HCEC 1CT (cell line): ENCODE results near the gene PLA2G1B.
"Not testable (repeated sequence)": the region's sequence is repeated elsewhere in the genome, so short reads cannot be mapped to it uniquely, and the experiment has no call there.

Source experiments
- DNase-seq: peaks from one replicate; pipeline ENCODE4 v3.0.0-alpha.2; 2017

Gene PLA2G1B

DNA sequence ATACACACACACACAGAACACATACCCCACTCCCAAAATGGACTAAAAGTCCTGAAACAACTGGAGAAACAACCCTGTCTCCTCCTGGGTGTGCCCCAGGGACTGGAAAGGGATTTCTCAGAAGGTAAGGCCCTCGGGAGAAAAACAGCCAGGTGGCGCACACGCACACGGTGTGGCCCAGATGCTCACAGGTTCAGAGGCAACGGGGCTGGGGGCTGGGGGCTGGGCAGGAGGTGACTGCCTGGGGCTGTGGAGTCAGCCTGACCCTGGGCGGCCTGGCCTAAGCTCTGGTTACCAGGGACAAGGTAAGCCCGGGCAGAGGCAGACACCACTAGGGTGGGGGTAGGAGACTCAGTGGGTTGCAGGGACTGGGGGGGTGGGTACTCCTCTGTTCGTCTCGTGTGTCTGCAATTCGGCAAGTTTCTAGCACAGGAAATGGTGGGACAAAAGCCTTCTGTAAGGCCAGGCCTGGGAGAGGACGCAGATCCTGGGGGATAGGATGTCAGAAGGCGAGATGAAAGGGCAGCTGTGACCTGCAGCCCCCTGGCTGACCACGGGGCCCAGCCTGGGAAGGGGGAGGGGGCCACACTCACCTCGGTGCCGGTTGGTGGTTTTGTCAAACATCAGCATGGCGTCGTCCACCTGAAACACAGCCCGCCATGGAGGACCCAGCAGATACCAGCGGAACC is 31.0 kb upstream of the PLA2G1B start:
- DNase-seq = no peak

DNA sequence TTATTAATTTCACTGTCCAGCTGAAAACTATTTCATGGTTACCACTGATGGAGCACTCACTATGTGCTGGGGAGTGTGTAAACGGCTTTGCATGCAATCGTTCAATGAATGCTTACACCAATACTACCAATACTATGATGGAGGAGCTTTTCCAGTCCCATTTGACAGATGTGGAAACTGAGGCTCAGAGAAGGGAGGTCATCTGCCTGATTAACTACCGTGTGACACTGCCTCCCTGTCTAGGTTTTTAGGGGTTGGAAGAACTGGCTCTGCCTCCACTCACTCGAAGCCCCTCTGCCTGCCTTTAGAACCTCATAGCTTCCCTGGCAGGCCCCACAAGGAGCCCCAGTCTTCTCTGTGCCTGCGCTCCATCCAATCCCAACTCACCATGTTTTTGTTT is 29.5 kb upstream of the PLA2G1B start:
- no peak for DNase-seq

DNA sequence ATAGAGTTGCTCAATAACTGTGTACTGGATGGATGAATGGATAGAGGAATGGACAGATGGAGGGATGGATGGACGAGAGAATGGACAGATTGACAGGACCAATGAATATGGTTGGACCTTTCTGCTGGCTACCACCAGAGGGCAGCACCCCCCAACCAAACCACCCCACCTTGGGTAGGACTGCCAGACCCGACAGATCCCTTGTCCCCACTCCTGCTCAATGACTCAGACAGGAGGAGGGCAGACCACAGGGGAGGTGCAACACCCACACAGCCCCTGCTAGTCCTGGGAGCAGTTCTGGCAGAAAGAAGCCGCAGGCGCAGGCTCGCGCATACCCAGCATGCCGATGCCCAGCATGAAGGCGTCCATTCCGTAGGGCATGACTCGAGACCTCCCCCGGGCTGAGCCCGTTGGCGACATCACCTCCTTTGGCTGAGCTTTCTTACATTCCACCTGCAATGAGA is 29.0 kb upstream of the PLA2G1B start:
- peak; percentile 61 for DNase-seq

DNA sequence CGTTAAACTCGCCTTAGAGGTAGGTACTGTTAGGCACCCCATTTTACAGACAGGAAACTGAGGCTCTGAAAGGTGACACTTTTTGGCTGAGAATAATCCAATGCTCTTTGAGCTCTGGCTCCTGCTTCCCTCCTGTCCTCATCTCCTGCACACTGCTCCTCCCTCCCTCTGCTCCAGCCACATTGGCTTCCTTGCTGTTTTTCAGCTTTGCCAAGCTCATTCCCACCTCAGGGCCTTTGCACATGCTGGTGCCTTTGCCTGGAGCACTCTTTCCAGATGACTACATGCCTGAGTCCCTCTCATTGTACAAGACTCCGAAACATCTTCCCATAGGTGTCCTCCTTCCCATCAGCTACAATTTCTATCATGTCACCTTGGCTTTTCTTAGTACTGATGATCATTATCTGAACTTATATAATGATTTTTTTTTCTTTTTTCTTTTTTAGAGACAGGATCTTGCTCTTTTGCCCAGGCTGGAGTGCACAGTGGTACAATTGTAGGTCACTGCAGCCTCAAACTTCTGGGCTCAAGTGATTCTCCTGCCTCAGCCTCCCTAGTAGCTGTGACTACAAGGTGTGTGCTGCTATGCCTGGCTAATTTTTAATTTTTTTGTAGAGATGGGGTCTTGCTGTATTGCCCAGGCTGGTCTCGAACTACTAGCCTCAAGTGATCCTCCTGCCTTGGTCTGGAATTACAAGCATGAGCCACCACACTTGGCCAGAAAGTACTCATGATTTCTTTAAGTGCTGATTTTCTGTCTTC is 26.2 kb upstream of the PLA2G1B start:
- no peak for DNase-seq

DNA sequence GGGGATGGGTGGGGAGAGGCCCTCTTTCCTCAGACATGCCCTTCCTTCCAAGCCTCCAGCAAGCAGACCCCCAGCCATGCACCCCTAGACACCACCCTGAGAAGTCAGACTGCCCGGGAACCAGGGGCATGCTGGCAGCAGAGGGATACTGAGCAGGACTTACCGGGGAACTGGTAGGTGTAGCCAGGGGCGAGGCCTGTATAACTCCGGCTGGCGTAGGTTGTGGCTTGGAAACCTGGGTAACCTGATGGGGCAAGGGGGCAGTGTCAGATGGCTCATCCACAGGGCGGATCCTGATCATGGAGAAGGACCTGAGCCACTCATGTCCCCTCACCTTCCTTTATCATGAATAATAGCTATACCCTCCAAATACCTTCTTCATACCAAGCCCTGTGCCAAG is 25.6 kb upstream of the PLA2G1B start:
- no peak for DNase-seq

DNA sequence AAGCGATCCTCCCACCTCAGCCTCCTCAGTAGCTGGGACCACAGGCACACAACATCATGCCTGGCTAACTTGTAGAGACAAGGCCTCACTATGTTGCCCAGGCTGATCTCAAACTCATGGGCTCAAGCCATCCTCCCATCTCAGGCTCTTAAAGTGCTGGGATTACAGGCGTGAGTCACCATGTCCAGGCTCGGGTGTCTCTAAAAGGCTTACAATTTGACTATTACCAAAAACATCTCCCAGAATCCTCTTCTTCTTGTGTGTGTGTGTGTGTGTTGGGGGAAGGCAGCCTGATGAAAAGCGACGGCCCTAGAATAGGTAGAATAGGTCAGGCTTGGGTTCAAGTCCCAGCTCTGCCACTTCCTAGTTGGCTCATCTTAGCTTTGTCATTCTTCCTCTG is 24.5 kb upstream of the PLA2G1B start:
- DNase-seq = peak; percentile 76

DNA sequence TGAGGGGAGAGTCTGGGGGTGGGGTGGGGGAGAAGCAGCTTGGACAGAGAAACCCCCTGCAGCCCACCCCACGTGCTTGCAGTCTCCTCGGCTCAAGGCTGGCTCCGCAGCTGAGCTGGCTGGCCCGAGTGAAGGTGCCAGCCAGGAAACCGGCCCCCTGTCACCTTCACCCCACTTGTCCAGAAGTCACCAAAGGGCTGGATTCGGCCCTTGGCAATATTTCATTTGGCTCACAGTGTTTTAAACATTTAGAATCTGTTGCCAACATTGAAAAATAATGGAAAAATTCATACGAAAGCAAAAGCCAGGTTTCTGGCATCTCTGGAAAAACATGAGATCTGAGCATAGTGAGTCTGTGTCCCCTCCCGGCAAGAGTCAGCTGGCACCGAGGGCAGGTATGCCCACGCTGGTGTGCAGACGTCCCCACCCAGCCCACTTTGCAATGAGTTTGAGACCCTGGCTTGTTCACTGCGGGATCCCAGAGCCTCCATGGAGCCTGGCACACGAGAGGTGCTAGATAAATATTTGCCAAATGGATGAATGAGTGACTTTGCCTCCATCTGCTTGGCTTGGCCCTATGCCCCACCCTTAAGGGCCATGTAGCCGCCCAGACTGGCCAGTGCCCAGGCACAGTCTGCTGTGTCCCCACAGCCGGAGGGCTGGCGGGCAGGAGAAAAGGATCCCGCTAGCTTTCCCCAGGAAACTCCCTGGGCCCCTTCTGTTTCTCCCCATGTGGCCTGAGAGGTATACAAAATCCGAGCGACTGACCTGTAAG is 23.2 kb upstream of the PLA2G1B start:
- no peak for DNase-seq

DNA sequence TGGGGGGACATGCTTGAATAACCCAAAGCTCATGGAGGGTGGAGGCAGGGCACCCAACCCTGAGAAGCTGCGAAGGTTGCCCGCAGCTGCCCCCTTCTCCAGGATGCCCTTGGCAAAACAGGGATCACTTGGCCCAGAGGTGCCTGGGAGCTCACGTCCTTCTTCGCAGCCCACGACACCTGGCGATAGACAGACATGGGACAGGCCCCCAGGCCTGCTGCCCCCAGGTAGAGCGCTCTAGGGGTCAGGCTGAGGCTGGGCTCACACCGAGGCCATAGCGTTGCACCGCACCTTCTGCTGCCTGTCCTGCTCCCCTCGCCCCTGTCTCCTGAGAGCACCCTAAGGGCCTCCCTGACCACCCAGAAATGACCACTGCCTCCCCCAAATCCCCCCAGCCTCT is 20.2 kb upstream of the PLA2G1B start:
- no peak for DNase-seq

DNA sequence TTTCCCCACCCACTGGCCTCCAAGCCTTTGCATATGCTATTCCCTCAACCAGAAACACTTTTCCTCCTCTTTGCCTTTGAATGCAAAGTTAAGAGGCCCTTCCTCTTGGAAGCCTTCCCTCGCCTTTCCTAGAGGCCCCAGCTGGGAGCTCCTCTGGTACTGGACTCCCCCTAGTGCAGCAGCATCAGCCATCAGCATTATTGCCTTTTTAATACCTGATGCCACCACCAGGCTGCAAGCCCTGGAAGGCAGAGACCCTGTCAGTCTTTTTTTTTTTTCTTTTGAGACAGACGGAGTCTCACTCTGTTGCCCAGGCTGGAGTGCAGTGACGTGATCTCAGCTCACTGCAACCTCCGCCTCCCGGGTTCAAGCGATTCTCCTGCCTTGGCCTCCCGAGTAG is 19.1 kb upstream of the PLA2G1B start:
- DNase-seq = no peak

DNA sequence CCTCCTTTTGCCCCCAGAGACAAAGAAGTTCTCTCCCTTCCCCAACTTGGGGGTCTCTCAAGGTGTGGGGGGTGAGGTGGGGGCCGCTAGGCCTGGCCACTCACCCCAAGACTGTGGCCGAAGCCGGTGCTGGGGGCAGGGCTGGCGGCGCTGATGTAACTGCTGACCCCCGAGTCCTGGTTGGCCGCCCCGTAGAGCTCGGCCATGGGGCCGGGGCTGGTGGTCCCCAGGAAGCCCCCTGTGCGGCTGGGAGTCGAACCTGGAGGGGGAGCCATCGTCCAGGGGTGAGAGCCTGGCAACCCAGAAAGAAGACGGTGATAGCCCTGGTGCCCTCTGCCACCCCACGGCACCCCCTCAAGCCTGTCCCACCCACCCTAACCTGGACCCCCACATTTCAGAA is 18.5 kb upstream of the PLA2G1B start:
- DNase-seq = no peak

DNA sequence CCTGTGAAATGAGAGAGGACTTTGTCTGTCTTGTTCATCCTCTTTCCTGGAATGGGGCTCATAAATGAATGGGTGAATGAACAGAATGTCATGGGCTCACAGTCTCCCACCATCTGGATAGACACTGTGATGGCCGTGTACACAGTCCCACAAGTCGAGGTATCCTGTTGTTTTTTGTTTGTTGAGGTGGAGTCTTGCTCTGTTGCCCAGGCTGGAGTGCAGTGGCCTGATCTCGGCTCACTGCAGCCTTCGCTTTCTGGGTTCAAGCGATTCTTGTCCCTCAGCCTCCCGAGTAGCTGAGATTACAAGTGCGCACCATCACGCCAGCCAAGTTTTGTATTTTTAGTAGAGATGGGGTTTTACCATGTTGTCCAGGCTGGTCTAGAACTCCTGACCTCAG is 16.1 kb upstream of the PLA2G1B start:
- no peak for DNase-seq

DNA sequence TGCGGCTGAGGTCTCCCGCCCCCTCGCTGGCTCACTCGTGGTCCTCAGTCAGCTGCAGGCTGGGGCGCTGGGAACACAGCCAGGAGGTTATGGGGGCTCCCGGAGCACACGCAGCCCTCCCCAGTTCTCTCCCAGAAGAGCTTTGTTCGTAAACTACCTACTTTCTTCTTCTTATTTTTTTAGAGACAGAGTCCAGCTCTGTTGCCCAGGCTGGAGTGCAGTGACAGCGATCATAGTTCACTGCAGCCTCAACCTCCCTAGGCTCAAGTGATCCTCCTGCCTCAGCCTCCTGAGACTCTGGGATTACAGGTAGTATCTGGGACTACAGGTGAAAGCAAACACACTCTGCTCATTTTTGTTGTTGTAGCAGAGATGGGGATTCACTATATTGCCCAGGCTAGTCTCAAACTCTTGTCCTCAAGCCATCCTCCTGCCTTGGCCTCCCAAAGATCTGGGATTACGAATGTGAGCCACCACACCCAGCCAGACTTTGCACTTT is 15.5 kb upstream of the PLA2G1B start:
- no peak for DNase-seq

DNA sequence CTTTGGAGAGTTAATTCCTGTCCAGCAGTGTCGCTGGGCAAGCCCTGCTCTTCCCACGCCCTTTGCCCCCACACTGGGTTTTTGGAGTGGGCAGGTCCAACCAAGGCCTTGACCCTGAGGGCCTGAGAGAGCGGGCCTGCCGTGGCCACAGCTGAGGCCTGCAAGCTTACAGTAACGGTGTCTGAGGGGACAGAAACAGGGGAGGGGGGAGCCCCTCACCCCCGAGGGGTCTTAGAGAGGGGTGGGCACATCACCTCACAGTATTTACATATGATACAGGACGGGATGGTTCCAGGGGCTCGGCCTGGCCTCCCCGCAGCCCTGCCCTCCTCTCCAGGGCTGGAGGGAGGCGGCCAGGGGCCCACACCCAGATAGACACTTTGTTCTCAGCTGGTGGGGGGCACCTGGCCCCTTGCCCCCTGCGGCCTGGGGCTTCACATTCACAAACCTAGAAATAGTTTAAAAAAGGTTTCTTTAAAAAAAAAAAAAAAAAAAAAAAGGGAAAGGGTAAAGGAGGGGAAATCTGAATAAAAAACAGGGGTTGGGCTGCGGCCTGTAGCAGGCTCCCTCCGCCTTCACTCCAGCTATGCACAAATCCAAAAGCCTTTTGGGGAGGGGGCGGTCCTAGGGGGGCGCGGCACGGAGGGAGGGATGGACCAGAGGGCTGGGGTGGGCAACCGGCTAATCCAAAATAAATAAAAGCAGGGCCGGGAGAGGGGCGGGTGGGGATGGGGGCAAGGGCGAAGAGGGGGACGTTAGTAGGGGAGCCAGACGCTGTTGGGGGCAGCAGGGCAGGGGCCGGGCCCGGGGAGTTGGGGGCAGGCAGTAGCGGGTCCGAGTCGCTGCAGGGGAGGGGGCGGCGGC is 14.8 kb upstream of the PLA2G1B start:
- DNase-seq = no peak

DNA sequence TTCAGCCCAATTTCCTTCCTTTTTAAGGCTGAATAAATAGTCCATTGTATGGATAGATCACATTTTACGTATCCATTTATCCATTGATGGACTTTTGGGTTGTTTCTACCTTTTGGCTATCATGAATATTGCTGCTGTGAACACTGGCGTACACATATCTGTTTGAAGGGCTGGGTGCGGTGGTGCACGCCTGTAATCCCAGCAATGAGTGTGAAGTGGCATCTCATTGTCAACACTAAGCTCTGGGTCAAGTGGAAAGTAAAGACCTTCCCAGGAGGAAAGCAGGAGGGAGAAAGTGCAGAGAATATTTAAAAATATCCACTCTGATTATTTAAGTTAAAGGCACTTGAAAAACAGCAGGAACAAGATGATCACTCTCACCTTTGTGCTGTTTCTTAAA is 11.7 kb upstream of the PLA2G1B start:
- no peak for DNase-seq

DNA sequence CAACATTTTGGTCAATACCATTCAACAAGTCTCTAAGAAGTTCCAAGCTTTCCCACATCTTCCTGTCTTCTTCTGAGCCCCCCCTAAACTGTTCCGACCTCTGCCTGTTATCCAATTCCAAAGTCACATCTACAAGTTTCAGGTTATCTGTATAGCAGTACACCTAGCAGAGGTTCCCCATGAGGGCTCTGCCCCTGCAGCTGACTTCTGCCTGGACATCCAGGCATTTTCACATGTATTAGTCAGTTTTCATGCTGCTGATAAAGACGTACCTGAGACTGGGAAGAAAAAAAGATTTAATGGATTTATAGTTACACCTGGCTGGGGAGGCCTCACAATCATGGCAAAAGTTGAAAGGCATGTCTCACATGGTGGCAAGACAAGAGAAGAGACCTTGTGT is 10.2 kb upstream of the PLA2G1B start:
- DNase-seq = no peak

DNA sequence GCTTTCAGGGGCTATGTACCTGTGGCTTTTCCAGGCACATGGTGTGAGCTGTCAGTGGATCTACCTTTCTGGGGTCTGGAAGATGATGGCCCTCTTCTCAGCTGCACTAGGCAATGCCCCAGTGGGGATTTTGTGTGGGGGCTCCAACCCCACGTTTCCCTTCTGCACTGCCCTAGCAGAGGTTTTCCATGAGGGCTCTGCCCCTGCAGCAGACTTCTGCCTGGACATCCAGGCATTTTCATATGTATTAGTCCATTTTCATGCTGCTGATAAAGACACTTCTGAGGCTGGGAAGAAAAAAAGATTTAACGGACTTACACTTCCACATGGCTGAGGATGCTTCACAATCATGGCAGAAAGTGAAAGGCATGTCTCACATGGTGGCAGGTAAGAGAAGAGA is 8.8 kb upstream of the PLA2G1B start:
- not testable (repeated sequence) for DNase-seq

DNA sequence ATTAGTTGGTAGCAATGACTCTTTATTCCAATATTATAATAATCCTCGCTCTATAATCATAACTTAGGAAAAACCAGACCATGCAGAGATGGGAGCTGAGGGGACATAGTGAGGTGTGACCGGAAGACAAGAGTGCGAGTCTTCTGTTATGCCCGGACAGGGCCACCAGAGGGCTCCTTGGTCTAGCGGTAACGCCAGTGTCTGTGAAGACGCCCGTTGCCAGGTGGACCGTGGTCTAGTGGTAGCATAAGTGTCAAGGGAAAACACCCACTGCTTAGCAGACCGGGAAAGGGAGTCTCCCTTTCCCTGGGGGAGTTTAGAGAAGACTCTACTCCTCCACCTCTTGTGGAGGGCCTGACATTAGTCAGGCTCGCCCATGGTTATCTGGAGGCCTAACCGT is 7.9 kb upstream of the PLA2G1B start:
- not testable (repeated sequence) for DNase-seq

DNA sequence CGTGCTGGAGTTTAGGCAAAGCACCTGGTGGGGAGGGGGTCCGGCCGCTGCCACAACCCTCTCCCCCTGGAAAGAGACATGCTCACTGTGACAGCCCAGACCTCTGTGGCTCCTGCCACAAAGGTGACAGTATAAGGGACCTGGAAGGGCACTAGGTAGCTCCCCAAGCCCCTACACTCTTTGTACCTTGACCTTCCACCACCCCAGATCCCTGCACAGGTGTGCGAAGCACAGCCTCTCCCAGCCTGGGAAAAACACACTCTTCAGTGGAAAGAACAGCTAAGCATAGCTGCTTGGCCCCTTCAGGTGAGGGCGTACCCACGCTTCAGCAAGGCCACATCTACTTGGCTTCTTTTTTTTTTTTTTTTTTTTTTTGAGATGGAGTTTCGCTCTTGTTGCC is 4.9 kb upstream of the PLA2G1B start:
- DNase-seq = no peak

DNA sequence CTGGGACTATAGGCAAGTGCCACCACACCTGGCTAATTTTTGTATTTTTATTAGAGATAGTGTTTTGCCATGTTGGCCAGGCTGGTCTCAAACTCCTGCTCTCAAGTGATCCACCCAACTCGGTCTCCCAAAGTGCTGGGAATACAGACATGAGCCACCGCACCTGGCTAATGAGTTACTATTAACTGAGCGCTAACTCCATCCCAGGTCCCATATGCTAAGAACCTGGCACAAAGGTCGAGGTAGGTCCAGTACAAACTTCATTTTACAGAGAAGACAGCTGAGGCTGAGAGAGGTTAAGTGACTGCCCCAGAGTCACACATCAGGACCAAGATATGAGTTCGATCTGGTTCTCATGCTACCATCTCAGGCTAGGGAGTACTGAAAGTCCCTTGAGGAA is 4.5 kb upstream of the PLA2G1B start:
- no peak for DNase-seq

DNA sequence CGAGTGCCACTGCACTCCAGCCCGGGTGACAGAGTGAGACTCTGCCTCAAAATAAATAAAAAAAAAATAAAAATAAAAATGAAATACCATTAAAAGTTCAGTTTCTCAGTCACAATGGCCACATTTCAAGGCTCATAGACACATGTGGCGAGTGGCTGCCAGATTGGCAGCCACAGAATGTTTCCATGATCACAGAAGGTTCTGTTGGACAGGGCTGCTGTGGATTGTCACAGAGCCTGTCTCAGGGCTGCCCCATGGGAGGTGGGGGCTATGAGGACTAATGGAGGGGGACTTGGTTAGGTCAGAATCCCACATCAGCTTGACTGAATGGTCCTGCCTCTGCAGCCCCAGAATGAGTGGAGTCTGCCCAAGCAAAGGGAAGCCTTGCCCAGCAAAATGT is 3.8 kb upstream of the PLA2G1B start:
- no peak for DNase-seq

DNA sequence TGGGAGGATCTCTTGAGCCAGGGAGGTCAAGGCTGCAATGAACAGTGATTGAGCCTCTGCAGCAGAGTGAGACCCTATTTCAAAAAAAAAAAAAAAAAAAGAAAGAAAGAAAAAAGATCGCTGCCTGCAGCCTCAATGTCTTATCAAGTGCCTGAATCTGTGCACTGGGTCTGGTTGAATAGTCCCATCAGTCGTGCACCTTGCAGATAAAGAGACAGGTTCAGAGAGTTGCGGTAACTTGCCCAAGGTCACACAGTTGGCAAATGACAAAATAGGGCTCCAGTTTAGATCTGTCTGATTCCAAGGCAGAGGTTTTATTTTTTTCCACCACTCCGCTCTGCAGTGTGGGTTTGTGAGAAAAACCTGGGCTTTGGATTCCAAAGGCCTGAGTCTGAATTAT is 649 bp upstream of the PLA2G1B start:
- no peak for DNase-seq

DNA sequence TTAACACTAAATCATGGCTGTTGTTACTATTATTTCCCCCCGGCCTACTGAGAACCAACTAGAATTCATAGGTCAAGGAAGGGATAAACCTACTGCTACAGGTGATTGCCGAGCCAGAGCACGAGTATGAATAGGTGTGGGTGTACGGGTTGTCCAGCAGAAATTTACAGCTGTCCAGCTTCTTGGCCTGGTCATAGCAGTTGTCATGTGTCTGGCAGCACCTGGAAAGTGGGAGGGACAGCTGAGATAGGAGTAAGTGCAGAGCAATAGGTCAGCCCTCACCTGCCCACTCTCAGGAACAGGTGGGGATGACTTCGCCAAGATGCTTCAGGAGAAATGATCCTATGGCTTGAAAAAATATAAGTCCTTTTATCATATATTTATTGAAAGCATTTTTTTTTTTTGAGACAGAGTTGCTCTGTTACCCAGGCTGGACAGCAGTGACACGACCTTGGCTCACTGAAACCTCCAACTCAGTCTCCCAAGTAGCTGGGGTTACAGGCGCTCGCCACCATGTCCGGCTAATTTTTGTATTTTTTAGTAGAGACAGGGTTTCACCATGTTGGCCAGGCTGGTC is 2.6 kb downstream of the PLA2G1B start:
- no peak for DNase-seq
